Measurements from ENCODE around the gene POU2AF1.

GRCh38 chr11:111354601-111354891 lies 24.5 kb downstream of the POU2AF1 start:
- TF ChIP-seq MAZ (IDR thresholded peaks at IDR 0.05; ENCODE audit: borderline replicate concordance, low read depth, low read length) (no peak), FOSB (CRISPR knock-in tag; IDR thresholded peaks at IDR 0.05) (no peak), HDAC2 (IDR thresholded peaks at IDR 0.05) (no peak), CEBPB (IDR thresholded peaks at IDR 0.05) (no peak), POLR2A (IDR thresholded peaks at IDR 0.05; ENCODE audit: low read length) (no peak), MYC (IDR thresholded peaks at IDR 0.05; ENCODE audit: borderline replicate concordance, low read length) (no peak), BHLHE40 (IDR thresholded peaks at IDR 0.05; ENCODE audit: low read depth, low read length) (no peak), NPAS2 (CRISPR knock-in tag; IDR thresholded peaks at IDR 0.05; ENCODE audit: borderline replicate concordance) (no peak), SMC3 (IDR thresholded peaks at IDR 0.05) (no peak), KDM5A (IDR thresholded peaks at IDR 0.05) (no peak), CHD4 (IDR thresholded peaks at IDR 0.05; ENCODE audit: borderline replicate concordance) (no peak)
- TF ChIP-seq, protein P1, sequence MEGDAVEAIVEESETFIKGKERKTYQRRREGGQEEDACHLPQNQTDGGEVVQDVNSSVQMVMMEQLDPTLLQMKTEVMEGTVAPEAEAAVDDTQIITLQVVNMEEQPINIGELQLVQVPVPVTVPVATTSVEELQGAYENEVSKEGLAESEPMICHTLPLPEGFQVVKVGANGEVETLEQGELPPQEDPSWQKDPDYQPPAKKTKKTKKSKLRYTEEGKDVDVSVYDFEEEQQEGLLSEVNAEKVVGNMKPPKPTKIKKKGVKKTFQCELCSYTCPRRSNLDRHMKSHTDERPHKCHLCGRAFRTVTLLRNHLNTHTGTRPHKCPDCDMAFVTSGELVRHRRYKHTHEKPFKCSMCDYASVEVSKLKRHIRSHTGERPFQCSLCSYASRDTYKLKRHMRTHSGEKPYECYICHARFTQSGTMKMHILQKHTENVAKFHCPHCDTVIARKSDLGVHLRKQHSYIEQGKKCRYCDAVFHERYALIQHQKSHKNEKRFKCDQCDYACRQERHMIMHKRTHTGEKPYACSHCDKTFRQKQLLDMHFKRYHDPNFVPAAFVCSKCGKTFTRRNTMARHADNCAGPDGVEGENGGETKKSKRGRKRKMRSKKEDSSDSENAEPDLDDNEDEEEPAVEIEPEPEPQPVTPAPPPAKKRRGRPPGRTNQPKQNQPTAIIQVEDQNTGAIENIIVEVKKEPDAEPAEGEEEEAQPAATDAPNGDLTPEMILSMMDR (IDR thresholded peaks at IDR 0.05), result no peak
- TF ChIP-seq, protein P2, sequence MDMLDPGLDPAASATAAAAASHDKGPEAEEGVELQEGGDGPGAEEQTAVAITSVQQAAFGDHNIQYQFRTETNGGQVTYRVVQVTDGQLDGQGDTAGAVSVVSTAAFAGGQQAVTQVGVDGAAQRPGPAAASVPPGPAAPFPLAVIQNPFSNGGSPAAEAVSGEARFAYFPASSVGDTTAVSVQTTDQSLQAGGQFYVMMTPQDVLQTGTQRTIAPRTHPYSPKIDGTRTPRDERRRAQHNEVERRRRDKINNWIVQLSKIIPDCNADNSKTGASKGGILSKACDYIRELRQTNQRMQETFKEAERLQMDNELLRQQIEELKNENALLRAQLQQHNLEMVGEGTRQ (IDR thresholded peaks at IDR 0.05), result no peak
